HG02763 (cell line): ENCODE results near the gene ATF6.
A peak's percentile ranks its signal among the peaks of the same experiment; 100 is the strongest.

Experiments
- ATAC-seq: cut with Tn5 transposase; IDR thresholded peaks from one replicate; pipeline ENCODE4 v1.9.1; 2021; ENCODE audit warnings: mild to moderate bottlenecking, moderate library complexity; ENCODE audit not compliant: unreplicated experiment

The ATF6 gene

DNA sequence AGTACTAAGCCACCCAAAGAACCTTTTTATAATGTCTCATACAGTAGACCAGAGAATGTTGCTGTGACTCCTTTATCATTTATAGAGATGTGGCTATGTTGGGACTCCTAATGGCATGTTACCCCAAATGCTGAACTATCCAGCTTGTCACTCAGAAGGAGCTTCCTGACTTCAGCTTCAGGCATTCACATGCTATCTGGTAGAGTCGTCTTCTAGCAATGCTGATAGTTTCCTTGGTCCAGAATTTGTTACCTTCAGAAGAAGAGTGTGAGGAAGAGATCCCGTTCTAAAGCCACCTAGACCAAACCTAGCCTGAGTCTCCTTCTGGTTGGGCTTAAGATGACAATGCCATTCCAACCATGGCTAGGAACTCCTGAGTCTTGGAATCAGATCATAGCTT, 189.5 kb downstream of the ATF6 start:
- no peak for ATAC-seq

DNA sequence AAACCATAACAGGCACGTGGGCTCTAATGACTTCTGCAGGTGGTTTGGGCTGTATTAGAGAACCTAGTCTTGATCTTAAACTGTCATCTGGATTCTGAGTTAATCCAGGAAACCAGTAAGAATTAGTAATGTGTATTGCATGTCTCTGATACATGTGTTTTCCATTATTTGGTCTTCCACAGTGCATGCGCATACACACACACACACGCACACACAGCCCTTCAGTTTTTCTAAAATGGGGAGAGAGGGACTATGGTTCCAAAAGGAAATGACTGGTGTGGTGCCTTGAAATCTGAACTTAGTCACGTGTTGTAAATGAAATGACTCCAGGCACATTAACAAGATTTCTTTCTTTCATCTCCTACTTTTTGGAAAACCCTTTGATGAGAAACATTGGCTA, 190.0 kb downstream of the ATF6 start:
- no peak for ATAC-seq

DNA sequence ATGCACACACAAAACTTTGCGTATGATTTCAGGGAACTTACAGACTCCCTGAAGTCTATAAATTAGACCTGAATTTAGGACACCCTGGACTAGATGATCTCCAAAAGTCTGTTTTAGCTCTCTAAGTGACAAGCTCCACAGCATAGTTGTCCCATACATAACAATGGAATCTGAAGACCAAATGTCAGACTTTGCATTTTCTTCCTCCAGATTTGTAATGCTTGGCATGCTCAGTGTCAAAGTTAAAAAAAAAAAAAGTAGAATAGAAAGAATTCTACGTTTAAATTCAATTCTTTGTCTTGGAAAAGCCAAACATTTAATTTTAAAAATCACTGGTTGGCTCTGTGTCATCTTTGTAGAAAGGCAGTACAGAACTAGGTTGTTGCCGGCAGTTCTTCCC, 190.8 kb downstream of the ATF6 start:
- no peak for ATAC-seq

DNA sequence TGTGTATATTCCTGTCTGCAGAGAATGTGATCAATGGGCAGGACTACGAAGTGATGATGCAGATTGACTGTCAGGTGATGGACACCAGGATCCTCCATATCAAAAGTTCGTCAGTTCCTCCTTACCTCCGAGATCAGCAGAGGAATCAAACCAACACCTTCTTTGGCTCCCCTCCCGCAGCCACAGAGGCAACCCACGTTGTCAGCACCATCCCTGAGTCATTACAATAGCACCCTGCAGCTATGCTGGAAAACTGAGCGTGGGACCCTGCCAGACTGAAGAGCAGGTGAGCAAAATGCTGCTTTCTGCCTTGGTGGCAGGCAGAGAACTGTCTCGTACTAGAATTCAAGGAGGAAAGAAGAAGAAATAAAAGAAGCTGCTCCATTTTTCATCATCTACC, 192.3 kb downstream of the ATF6 start:
- no peak for ATAC-seq

DNA sequence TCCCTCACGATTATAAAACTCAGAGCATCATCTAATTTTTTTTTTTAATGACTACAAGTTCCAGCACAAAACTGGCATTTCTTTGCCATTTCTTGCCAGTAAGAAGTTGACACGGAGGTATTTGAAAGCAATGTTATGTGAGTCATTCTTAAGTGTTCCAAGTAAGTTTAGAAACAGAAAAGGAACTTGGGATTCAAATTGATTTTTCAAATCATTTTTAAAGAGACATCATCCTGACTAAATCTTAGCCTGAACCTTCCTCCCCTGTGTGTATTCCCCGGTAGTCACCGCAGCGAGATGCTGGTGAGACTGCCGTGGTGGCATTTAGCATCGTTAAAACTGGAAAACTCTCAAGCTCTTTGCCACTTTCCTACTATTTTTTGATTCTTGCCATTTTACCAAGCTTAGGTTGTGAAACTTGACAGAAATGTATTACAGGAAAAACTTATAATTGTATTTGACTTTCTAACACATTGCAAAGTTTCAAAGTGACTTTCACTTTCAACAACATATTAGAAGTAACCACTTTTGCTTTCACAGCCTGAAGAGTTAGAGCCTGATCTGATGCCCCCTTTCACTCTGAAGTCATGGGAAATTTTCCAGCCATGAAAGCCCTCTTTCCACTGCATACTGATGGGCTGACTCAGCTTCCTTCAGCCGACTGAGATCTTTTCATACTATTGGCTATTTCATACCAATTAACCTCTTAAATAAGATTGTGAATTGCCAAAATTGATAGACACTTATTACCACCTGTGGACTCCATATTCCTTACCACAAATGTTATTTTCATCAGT, 196.2 kb downstream of the ATF6 start:
- peak; percentile 67 for ATAC-seq

DNA sequence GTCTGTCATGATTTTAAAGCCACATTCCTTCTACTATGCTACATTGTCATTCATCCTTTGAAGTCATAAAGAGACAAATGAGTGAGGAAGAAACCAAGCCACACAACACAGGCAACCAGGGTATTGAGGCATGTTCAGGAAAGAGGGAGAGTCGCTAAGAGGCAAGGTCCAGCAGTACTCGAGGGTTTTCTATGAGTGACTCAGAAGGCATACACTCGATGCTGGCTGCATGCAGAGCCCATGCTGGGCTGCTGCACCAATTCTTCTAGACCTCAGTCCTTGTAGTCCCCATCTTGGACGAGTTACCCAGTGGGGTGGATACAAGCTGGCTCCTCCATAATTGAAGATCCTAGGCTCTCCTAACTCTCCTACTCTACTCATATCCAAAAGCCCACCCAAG, 199.9 kb downstream of the ATF6 start:
- no peak for ATAC-seq

DNA sequence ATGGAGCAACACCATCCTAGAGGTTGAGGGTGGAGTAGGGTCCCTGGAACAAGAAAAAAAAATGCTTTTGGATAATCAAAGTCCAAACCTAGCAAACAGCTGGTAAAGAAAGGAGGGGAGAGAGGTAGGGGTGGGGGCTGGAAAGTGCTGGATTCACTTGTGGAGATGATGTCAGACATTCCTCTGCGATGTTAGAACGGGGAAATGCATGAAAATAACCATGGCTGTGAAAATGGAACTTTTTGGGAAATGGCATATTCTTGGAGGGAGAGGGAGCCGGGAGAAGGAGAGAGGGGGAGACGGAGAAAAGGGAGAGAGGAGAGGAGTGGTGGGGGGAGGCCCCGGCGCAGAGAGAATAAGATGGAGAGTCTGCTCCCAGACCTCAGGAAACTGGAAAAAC, 203.9 kb downstream of the ATF6 start:
- ATAC-seq = no peak

DNA sequence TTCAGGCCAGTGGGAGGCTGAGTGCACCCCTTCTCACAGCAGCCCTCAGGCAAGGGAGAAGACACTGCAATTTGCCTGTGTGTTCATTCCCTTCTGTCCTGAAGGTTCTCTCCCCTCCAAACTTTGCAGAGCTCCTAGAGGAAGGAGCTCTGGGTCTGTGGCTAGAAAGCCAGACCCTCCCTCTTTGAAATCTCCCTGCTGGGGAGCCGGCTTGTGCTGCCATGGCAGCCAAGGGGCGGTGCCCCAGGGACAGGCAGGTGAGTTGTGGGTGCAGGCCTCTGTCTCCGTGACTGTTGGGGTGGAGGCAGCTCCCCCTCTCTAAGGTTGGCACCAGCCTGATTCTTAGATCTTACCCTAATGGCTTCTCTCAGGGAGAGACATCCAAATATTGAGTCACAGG, 204.5 kb downstream of the ATF6 start:
- no peak for ATAC-seq

DNA sequence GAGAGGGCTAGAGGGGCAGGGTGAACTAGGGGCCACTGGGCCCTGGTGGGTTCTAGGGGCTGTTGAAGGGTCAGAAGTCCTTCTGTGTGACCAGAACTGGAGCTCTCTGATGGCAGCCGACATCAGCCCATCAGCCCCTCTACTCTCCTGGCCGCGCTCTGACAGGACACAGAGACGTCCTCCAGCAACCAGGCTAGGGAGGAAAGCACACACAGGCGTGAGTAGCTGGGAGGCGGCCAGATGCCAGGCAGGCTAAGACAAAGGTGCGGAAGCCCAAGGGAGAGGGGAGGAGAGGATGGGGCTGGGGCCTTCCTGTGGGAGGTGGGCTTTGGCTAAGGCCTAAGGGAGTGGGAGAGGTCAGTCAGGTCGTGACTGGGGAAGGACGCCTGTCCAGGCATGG, 206.7 kb downstream of the ATF6 start:
- ATAC-seq = no peak

DNA sequence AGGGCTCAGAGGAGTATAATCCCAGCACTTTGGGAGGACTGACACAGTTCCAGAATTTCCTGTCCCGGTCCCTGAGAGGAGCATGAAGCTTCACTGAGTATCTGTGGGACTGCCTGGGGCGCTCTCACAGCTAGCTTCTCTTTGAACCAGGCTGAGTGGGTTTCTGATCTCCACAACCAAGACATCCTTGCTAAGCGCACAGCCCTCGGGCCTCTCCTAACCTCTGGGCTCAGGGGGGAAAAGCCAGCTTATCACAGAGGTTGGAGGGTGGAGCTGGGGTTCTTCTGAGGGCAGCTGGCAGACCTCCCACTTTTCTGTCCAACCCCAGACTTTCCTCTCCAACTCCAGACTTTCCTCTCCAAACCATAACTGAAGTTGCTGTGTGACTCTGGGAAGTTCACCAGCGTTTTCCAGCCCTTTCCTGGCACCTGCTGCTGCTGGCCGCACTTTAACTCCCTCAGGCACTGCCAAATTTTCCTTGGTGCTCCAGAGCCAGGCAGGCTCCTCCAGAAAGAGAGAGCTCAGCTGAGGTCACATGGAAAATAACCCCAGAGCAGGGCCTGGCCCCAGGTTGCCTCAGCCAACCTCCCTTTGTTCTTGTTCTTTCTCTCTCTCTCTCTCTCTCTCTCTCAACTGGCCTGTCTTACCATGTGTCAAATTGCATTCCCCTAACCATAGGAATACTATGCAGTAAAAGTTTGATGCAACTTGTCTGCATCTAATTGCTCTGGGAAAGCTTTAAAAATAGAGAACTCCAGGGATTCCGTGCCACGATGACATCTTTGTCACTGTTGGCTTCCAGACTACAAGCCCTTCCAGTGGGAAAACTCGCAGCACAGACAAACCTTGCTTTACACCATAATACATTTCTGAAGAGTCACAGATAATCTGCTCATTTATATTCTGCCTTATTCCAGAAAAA, 208.1 kb downstream of the ATF6 start:
- no peak for ATAC-seq

DNA sequence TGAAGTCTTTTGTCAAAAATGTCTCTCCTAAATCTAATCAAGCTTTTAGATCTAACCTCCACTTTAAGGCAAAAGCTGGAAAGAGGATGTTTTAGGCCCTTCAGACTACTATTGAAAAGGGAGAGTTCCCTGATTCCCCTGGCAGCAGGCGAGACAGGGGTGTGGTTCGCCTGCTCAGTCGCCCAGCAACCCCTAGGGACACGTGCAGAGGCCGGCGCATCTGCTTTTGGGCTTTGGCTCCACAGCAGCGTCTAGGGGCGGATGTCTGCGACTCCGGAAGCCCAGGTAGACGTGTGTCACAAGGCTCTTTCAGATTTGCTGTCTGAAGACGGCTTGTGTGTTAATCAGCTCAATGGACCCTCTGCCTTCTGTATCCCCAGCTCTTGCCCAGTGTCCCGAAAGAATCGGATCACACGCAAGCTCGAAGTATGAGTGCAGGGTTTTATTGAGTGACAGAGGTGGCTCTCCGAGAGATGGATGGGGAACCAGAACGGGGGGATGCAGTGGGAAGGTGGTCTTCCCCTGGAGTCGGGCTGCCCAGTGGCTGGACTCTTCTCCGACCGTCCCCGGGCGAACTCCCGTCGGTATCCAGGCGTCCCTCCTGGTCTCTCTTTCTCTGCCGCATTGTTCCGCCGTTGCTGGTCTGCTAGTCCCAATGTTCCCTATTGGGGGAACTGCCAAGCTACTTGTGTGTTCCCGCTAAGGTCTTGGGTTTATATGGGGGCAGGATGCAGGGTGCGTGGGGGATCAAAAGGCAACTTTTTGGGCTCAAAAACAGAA, 212.1 kb downstream of the ATF6 start:
- ATAC-seq = no peak

DNA sequence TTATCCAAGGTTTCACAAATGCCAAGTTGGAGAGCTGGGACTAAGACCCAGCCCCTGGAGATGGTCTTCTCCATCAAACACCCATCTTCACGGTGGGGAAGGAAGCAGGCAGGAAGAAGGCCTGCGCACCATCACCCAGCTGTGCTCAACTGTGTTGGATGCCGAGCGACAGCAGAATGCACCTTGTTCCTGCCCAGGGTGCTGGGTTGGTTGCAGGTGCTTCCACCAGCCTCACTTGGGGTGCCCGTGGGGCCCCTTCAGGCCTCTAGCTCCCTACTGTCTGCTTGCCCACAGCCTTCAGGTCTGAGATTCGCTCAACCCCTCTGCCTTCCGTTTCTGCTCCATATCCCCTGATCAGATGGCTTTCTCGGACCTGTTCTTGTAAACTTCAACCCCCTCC, 215.0 kb downstream of the ATF6 start:
- no peak for ATAC-seq

DNA sequence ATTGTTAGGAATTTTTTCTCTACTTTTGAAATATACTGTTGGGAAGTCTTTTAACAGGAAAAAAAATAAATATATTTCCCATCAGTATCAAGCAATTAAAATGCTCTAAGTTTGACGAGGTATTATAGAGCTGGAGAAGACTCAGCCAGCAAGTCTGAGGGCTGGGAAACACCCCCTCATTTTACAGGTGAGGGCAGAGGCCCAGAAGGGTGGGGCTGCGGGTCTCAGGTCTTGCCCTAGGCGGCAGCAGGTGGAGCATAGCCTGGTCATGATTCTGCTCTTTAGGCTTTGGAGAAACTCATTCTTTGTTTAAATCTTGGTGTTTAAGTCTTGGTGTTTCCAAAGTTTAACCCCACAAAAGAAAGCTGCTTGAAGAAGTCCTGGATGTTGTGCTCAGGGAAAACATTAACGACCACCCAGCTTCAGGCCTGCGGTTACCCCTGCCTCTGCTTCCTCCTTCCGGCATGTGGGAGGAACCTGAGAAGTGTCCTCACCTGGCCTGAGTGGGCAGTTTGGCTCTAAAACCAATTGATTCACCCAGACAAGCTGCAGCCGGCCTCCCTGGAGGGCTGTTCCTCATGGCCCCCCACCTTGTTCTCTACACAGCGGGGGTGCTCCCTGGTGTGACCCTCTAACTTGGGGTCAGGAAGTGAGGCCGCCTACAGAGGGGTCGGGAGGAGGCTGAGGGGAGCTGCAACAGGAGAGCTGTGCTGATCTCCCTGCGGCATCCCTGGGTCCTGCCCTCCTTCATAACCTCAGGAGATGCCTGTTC, 215.8 kb downstream of the ATF6 start:
- ATAC-seq = no peak

DNA sequence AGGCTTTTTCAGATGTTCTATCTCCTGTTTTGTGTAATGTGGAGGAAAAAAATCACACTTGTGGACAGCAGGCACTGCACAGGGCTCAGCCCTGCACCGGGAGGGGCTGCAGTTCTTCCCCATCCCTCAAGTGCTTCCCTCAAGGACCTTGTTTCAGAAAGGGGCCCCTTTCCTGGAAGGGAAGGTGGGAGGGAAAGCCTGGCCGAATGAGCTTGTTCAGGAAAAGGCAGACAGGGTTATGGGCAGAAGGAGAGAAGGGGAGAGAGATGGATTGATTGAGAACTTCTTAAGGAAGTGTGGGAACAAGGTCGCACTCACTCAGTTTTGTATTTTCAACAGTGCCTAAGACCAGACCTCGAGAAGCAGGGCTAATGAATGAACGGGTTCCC, 216.4 kb downstream of the ATF6 start:
- no peak for ATAC-seq

DNA sequence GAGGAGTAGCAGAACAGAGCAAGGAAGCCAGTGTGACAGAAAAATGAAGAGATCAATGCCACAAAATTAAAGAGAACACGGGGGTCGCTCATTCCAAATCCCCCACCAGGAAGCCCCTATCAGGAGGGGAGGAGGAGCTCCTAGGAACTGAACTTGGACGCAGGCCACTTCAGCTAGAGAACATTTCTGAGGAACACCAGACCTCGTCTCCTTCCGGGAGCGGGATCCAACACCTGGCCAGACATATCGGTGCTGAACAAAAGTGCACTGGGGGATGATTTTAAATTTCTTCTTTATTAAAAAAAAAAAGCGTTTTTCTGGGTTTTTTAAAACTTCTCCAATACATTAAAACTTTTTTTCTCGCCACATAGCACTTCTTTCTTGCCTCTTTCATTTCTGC, 216.8 kb downstream of the ATF6 start:
- ATAC-seq = no peak

DNA sequence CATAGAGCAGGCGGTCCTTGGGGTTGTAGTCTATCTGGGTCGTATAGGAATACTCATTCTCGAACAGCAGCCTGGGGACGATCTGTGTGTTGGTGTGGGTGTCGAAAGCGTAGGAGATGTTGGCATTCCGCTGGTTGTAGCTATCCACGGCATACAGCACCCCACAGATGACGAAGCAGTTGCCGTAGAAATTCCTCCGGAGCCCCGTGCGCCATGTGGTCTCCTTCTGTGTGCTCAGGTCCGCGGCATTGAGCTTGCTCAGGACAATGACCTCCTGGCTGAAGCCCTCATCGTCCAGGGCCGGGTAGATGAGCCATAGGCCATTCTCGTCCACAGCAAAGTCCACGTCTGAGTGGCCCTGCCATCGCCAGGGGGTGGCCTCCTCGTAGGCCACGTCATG, 217.6 kb downstream of the ATF6 start:
- ATAC-seq = no peak

DNA sequence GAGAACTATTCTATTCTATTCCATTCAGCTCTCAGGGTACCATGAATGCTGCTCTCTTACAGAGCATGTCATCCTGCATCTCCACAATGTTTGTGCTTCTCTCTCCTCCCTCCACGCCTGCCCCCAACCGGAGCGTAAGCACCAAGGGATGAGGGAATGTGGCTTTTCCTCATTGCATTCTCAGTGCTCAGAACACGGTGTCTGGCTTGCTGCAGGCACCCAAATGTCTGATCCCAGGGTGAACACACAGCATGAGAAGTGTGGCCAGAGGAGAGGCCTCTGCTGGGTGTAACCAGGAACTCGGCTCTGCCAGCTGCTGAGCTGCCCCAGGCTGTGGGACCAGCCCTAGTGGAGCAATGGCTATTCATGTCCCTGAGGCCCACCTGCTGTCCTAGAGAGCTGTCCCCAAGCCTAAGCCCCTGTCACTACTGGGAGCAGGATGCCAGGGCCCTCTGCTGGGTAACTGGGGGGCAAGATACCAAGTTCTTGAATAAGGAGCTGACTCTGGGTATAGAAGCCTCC, 219.2 kb downstream of the ATF6 start:
- no peak for ATAC-seq

DNA sequence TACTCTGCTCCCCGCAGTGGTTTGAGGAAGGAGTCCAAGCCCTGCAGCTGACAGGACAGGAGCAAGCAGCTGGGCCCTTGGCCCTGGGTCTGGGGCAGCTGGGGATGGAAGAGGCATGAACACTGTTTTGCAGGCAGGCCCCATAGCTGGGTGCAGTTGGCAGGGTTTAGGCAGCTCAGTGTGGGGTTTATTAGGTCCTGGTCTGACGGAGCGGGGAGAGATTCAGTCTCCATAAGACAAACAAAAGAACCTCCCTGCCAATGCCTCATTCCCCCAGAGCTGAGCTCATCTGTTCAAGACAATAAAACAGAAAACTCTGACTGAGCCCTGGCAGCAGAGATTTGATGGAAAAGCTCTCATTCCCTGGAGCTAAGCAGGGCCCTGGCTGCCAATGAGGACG, 220.2 kb downstream of the ATF6 start:
- ATAC-seq = no peak

DNA sequence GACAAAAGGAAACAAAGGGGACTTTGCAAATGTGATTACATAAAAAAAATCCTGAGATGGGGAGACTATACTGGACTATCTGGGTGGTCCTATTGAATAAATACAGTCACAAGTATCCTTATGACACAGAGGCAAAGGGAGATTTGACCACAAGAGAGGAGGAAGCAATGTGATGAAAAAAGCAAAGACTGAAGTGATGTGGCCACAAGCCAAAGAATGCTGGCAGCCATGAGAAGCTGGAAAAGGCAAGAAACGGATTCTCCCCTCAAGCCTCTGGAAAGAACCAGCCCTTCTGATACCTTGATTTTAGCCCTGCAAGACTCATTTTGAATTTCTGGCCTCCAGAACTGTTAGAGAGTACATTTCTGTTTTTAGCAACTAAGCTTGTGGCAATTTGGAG, 221.2 kb downstream of the ATF6 start:
- no peak for ATAC-seq

DNA sequence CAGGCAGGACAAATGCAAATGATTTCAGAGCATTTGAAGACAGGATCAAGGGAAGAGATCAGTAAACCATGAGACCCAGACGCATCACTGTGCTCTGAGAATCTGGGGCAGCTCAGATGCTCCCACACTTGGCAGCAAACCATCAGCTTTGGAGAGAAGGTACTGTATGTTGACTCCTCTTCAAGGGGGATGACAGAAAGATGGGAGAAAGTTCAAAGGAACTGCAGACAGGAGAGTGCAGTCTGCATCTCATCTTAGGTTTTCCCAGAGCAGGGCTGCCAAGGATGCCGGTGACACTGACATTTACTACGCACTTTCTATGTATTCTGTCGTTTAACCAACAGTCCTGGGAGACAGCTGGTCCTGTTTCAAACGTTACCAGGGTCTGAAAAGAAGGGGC, 221.8 kb downstream of the ATF6 start:
- ATAC-seq = no peak

DNA sequence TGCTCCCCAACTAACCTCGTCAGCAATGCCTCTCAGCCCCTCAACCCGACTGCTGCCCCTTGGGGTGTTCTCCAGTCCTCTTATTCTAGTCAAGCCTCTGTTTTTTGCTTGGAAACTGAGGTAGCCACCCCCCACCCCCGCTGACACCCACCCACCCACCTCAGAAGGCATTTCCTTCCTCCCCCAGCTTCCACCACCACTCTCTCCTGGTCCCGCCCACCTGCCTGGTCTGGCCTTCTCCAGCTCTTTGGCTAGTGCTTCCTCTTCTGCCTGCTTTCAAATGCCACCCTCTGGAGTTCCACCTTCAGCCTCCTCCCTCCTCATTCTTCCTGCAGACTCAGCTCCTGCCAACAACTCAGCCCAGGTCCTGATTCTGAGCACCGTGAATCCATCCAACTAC, 222.3 kb downstream of the ATF6 start:
- ATAC-seq = no peak
